Liver (tissue), 3 donors: ENCODE measurements around the gene AMBRA1.

Experiments
- CTCF ChIP-seq: fragments of 150-350 bp; IDR thresholded peaks from 2 replicates; pipeline ENCODE4 v1.5.1; 2017; ENCODE audit warnings: improper control_type of control experiment, low read depth, low read length; ENCODE audit not compliant: missing input control
- EGR1 ChIP-seq, 2 donors: IDR thresholded peaks; 2 replicates each; pipeline ENCODE4 v1.6.1; 2016 to 2018; ENCODE audit warnings: antibody characterized with exemption in 2 of 2, low read depth in 2 of 2
- MAX ChIP-seq: IDR thresholded peaks from 2 replicates; pipeline ENCODE4 v1.6.1; 2016; ENCODE audit warnings: antibody characterized with exemption
- REST ChIP-seq: IDR thresholded peaks from 2 replicates; pipeline ENCODE4 v1.6.1; 2016; ENCODE audit warnings: antibody characterized with exemption, mild to moderate bottlenecking
- RXRA ChIP-seq, 2 donors: IDR thresholded peaks; 2 replicates each; pipeline ENCODE4 v1.6.1; 2017 to 2018; ENCODE audit warnings: antibody characterized with exemption in 2 of 2, mild to moderate bottlenecking in 1 of 2
- TAF1 ChIP-seq: conservative IDR thresholded peaks from 2 replicates; pipeline ENCODE4 v1.6.1; 2016; ENCODE audit warnings: antibody characterized with exemption, mild to moderate bottlenecking
- YY1 ChIP-seq: IDR thresholded peaks from 2 replicates; pipeline ENCODE4 v1.6.1; 2016; ENCODE audit warnings: antibody characterized with exemption, mild to moderate bottlenecking
- ZBTB33 ChIP-seq: IDR thresholded peaks from 2 replicates; pipeline ENCODE4 v1.6.1; 2016; ENCODE audit warnings: antibody characterized with exemption
- donor health status: healthy.
- donor health status: healthy.

GRCh38 chr11:46469926-46470325 lies 123.9 kb downstream of the AMBRA1 start:
- no peak for TF ChIP-seq REST
- no peak for TF ChIP-seq CTCF
- no peak for TF ChIP-seq EGR1 (IDR thresholded peaks at IDR 0.05; ENCODE audit: low read depth in 2 of 2)
- TF ChIP-seq TAF1: no peak
- TF ChIP-seq RXRA (IDR thresholded peaks at IDR 0.05): no peak
- no peak for TF ChIP-seq MAX
- no peak for TF ChIP-seq ZBTB33
- TF ChIP-seq YY1: no peak
